Type B pancreatic cell (in vitro differentiated cells): Measurements from ENCODE around the gene VEGFB. TPM values are rescaled to one million over a fixed set of nuclear protein-coding genes. Genes with fewer than 3 reads are reported as not detected.

Experiments used
- DNase-seq: peaks from one replicate; pipeline ENCODE4 v3.0.0; 2021; ENCODE audit warnings: mixed read lengths; ENCODE audit not compliant: unreplicated experiment; ENCODE audit errors: extremely low spot score
- H3K27ac Mint-ChIP-seq: 2 replicates; pipeline ENCODE4 v1.8.0; 2021; ENCODE audit warnings: mild to moderate bottlenecking, mixed read lengths
- H3K27me3 Mint-ChIP-seq: 2 replicates; pipeline ENCODE4 v1.8.0; 2021; ENCODE audit warnings: mixed read lengths
- H3K36me3 Mint-ChIP-seq: 2 replicates; pipeline ENCODE4 v1.8.0; 2021; ENCODE audit warnings: mixed read lengths
- H3K4me1 Mint-ChIP-seq: one replicate; pipeline ENCODE4 v1.8.0; 2021; ENCODE audit warnings: mixed read lengths; ENCODE audit not compliant: unreplicated experiment
- H3K4me3 Mint-ChIP-seq: 2 replicates; pipeline ENCODE4 v1.8.0; 2021; ENCODE audit warnings: mild to moderate bottlenecking, mixed read lengths
- H3K9me3 Mint-ChIP-seq: 2 replicates; pipeline ENCODE4 v1.8.0; 2021; ENCODE audit warnings: mixed read lengths
- total RNA-seq: library from RNA; stranded (reverse); gene quantifications from 2 replicates; pipeline ENCODE4 v1.2.1, GENCODE V29; 2021; ENCODE audit warnings: low replicate concordance
- TF ChIP-seq, protein P1 (sequence below): fragments of 200-600 bp; sonication (generic); conservative IDR thresholded peaks from 2 replicates; pipeline ENCODE4 v1.5.0; 2021; ENCODE audit warnings: antibody characterized with exemption, mild to moderate bottlenecking

VEGFB gene
- total RNA-seq, 1 donor from 2014 or later, result 66.3 TPM

DNA sequence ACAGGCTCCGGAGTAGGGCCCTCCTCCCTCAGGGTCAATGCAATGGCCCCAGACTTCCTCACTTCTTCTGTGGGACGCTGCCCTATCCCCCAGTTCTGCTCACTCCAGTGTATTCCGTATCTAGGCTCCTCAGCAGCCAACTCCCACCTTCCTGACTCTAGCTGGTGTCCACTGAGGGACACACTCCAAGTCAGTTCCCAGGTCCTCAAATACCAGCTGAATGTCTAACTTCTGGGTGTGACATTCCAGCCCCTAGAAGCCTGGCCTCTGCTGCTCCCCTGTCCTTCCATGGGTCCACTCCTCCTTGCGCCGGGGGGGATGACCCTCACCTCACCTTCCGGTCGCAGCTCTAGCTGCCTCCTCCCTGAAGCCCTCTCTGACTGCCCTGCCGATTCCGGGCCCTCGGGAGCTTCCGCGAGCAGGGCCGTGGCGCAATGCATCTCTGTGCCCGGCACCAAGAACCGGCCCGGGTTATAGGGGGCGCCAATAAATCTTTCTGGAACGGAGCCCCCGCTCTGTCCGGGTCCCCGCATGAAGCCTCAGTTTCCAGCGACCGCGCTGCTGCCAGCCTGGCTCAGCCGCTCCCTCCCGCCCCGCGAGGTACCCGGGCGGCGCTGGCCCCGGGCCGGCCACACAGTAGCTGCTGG, 34.6 kb downstream of the VEGFB start:
- TF ChIP-seq, protein P1, sequence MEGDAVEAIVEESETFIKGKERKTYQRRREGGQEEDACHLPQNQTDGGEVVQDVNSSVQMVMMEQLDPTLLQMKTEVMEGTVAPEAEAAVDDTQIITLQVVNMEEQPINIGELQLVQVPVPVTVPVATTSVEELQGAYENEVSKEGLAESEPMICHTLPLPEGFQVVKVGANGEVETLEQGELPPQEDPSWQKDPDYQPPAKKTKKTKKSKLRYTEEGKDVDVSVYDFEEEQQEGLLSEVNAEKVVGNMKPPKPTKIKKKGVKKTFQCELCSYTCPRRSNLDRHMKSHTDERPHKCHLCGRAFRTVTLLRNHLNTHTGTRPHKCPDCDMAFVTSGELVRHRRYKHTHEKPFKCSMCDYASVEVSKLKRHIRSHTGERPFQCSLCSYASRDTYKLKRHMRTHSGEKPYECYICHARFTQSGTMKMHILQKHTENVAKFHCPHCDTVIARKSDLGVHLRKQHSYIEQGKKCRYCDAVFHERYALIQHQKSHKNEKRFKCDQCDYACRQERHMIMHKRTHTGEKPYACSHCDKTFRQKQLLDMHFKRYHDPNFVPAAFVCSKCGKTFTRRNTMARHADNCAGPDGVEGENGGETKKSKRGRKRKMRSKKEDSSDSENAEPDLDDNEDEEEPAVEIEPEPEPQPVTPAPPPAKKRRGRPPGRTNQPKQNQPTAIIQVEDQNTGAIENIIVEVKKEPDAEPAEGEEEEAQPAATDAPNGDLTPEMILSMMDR, result peak; percentile 15
- Mint-ChIP-seq H3K4me3 (peak overlapping the region; percentile 100), H3K27ac (peak overlapping the region; percentile 99), H3K36me3 (peaks cover 4% of the 10 kb centered on the region), H3K4me1 (peaks cover 19% of the 10 kb centered on the region), H3K9me3 (no peaks in the 10 kb centered on the region), H3K27me3 (peaks cover 5% of the 10 kb centered on the region)
- no peak for DNase-seq

DNA sequence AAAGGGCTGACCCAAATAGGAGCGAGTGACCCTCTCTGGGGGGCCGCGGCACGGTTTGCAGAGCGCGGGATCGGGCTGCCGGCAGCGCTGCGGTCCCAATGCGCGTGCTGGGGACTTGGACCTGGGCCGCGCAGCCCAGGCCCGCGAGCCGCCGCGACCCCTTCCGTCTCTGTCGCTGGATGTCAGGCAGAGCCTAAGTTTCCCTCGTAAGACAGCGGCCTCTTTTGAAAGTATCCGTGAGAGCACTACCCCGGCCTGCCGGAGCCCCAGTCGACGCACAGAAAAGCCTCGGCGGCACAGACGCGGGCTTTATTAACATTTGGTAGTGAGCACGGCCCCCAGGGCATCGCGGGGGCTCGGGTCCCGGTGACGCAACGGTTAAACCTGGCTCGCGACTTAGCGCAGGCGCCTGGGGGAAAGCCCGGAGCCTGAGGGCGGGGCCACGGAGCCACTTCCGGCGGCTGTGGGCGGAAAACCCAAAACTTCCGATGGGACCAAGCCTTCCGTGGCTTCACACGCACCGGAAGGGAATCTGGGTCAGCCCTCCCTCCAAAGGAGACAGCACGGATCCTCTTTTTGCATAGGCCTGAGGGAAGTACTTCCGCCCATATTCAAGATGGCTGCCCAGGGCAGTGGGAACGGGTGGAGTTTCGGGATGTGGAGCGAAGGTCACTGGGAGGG, 35.3 kb downstream of the VEGFB start:
- TF ChIP-seq, protein P1, result peak; percentile 14
- DNase-seq, result peak; percentile 98
- H3K27ac Mint-ChIP-seq, result peak overlapping the region; percentile 99
- H3K4me3 Mint-ChIP-seq, result peak overlapping the region; percentile 100
- peaks cover 4% of the 10 kb centered on the region for H3K36me3 Mint-ChIP-seq
- H3K27me3 Mint-ChIP-seq, result peaks cover 5% of the 10 kb centered on the region
- peaks cover 19% of the 10 kb centered on the region for H3K4me1 Mint-ChIP-seq
- H3K9me3 Mint-ChIP-seq, result no peaks in the 10 kb centered on the region

DNA sequence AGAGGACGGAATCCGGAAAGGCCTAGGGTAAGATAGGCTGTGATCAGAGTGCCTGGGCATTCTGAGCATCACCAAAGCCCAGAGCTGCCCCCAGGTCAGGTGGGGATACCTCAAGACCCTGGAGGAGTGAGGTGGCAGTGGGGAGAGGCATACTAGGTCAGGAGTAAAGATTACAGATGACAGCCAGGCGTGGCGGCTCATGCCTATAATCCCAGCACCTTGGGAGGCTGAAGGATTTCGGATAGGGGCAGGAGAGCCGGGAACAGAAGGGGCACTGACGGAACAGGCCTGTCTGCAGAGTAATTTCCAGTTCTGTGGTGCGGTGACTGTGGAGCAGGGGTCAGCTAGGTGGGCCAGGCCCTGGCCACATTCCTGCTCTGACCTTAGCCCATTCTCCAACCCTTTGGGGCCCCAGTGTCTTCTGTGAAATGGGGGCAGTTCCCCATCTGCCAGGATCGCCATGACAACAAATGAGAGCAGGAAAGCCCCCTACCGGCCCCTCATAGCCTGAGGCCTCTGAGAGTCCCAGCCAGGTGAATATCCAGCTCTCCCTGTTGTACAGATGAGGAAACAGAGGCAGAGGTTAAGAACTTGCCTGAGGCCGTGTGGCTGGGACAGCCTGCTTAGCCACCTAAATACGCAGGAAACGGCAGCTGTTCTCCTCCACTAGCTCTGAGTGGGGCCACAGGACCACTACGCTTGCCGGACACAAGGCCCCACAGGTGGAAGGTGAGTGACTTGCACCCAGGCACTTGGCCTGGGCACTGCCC, 40.8 kb downstream of the VEGFB start:
- TF ChIP-seq, protein P1, result no peak
- Mint-ChIP-seq H3K27me3 (peaks cover 2% of the 10 kb centered on the region), H3K27ac (no peak overlapping the region), H3K4me3 (no peak overlapping the region), H3K4me1 (peaks cover 7% of the 10 kb centered on the region), H3K36me3 (peaks cover 4% of the 10 kb centered on the region), H3K9me3 (no peaks in the 10 kb centered on the region)
- no peak for DNase-seq

DNA sequence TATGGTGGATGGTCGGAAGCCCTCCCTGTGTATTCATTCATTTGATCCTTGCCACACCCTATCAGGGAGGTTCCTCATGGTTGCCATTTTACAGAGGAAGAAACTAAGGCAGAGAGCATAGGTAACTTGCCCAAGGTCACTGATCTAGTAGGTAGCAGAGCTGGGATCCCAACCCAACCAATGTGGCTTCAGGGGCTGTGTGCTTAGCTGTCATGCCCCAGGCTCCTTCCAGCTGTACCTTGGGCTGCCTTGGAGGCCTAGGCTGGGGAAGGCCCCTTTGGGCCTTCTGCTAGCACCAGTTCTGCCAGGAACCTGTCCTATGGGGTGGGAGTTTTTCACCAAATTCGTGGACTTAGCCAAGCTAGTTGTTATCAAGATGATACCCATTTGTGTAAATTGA, 41.5 kb downstream of the VEGFB start:
- Mint-ChIP-seq H3K9me3 (no peaks in the 10 kb centered on the region), H3K4me3 (no peak overlapping the region), H3K4me1 (peaks cover 7% of the 10 kb centered on the region), H3K36me3 (peaks cover 4% of the 10 kb centered on the region), H3K27ac (no peak overlapping the region), H3K27me3 (no peaks in the 10 kb centered on the region)
- no peak for DNase-seq
- TF ChIP-seq, protein P1, result no peak

DNA sequence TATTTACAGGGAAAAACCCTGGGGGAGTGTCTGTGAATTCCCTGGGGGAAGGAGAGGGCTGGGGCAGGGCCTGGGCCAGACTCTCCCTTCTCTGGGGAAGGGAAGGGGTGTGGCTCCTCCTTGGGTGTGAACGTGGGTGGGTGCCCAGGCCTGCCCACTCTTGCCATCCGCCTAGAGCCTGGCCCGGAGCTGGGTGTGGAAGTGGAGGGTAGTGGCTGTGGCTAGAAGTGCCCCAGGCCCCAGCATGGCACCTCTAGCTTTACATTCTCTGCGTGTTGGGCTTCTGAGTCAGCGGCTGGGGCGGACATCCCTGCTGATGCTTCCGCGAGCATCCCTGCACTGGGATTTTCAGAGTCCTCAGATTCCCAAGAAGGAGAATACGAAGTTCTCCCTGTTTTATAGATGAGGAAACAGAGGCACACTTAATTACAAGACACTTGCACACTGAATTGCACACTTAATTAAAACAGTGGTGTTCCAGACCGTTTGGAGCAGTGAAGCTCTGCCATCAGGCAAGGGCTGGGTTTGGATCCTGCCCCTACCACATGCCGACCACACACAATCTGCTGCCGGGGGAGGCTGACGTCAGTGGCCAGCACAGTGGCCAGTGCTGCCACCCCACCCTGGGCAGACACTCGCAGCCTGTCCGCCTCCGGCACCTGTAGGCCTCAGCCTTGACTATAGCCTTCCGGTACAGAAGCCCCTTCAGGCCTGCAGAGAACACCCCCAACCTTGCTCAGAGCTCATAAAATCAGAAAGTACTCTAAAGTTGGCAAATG, 42.5 kb downstream of the VEGFB start:
- peaks cover 11% of the 10 kb centered on the region for H3K36me3 Mint-ChIP-seq
- peaks cover 6% of the 10 kb centered on the region for H3K4me1 Mint-ChIP-seq

More for the DNA sequence above, 42.5 kb downstream of the VEGFB start:
- Mint-ChIP-seq H3K4me3 (no peak overlapping the region), H3K27ac (no peak overlapping the region), H3K9me3 (no peaks in the 10 kb centered on the region), H3K27me3 (no peaks in the 10 kb centered on the region)
- DNase-seq, result peak; percentile 66
- TF ChIP-seq, protein P1, result no peak
